B cell (primary cell): Measurements from ENCODE around the gene ZNF521. TPM values are rescaled to one million over a fixed set of nuclear protein-coding genes. Genes with fewer than 3 reads are reported as not detected.

Experiments
- ATAC-seq: fragments of 200-7000 bp; cut with Tn5 transposase; one replicate; pipeline ENCODE4 v1.10.0; 2021; ENCODE audit warnings: low read depth, mild to moderate bottlenecking, moderate number of reproducible peaks, moderate library complexity
- CTCF ChIA-PET: fragments of 350-600 bp; sonication (Branson Sonifier 250); formaldehyde crosslinking; loops from one replicate; lab custom pipeline; 2021; ENCODE audit warnings: antibody characterized with exemption, inconsistent platforms; lab: Charles Lee
- POLR2A ChIA-PET: fragments of 350-600 bp; sonication (Branson Sonifier 250); formaldehyde crosslinking; loops from one replicate; lab custom pipeline; 2021; ENCODE audit warnings: antibody characterized with exemption; lab: Charles Lee
- DNase-seq: peaks from one replicate; pipeline ENCODE4 v3.0.0; 2013
- H2AFZ ChIP-seq: 2 replicates; pipeline ENCODE4 v1.6.1; 2012; ENCODE audit warnings: mild to moderate bottlenecking, low read depth, low read length; ENCODE audit not compliant: insufficient read depth, poor library complexity, severe bottlenecking
- H3K27ac ChIP-seq, 2 donors: 1 replicate in 1 of 2; 2 replicates in 1 of 2; pipeline ENCODE4 v1.5.1; 2012 to 2013; ENCODE audit warnings: low read length in 2 of 2, mild to moderate bottlenecking in 2 of 2, moderate library complexity in 1 of 2
- H3K27me3 ChIP-seq, 4 experiments: fragments of 200-600 bp in 1 of 4; sonication (generic) in 1 of 4; replicated peaks in 1 of 4; 1 replicate in 2 of 4; 2 replicates in 2 of 4; pipeline versions ENCODE4 v1.6.1 to v1.7.0; 2013 to 2016; ENCODE audit warnings: low read length in 3 of 4, mild to moderate bottlenecking in 2 of 4, mixed read lengths in 1 of 4, moderate library complexity in 1 of 4; ENCODE audit not compliant: insufficient read depth in 4 of 4, control insufficient read depth in 3 of 4; ENCODE audit errors: control extremely low read depth in 1 of 4
- H3K36me3 ChIP-seq, 2 experiments: replicated peaks in 1 of 2; 1 replicate in 1 of 2; 2 replicates in 1 of 2; pipeline versions ENCODE4 v1.6.1 to v1.7.1; 2013; ENCODE audit warnings: low read length in 1 of 2; ENCODE audit not compliant: insufficient read depth in 2 of 2, control insufficient read depth in 1 of 2; ENCODE audit errors: control extremely low read depth in 1 of 2, extremely low read depth in 1 of 2
- H3K4me1 ChIP-seq, 2 donors: fragments of 200-600 bp in 1 of 2; sonication (generic) in 1 of 2; 1 replicate in 1 of 2; 2 replicates in 1 of 2; pipeline versions ENCODE4 v1.5.1 to v1.6.1; 2013 to 2017; ENCODE audit warnings: low read length in 2 of 2; ENCODE audit not compliant: control insufficient read depth in 2 of 2, insufficient read depth in 2 of 2
- H3K4me2 ChIP-seq: replicated peaks from 2 replicates; pipeline ENCODE3; 2012; ENCODE audit warnings: mild to moderate bottlenecking, low read depth, low read length; ENCODE audit not compliant: poor library complexity, severe bottlenecking
- H3K4me3 ChIP-seq, 5 experiments: fragments of 200-600 bp in 1 of 5; sonication (generic) in 1 of 5; 1 replicate in 3 of 5; 2 replicates in 2 of 5; pipeline versions ENCODE4 v1.5.1 to v1.7.0; 2011 to 2016; ENCODE audit warnings: low read length in 4 of 5, mild to moderate bottlenecking in 4 of 5, low read depth in 2 of 5, control low read depth in 1 of 5, moderate library complexity in 1 of 5; ENCODE audit not compliant: insufficient read depth in 1 of 5; ENCODE audit errors: control extremely low read depth in 1 of 5, extremely low read depth in 1 of 5
- H3K79me2 ChIP-seq: fragments of 200-600 bp; sonication (generic); one replicate; pipeline ENCODE4 v1.6.0; 2016; ENCODE audit warnings: low read length; ENCODE audit not compliant: control insufficient read depth, insufficient read depth
- H3K9ac ChIP-seq: fragments of 200-600 bp; sonication (generic); 2 replicates; pipeline ENCODE4 v1.6.1; 2017; ENCODE audit warnings: mild to moderate bottlenecking, low read length, moderate library complexity
- H3K9me3 ChIP-seq, 3 donors: one replicate each; pipeline versions ENCODE4 v1.6.1 to v1.7.1; 2013; ENCODE audit warnings: low read length in 2 of 3; ENCODE audit not compliant: control insufficient read depth in 2 of 3, insufficient read depth in 1 of 3; ENCODE audit errors: control extremely low read depth in 1 of 3
- H4K20me1 ChIP-seq: 2 replicates; pipeline ENCODE4 v1.6.0; 2012; ENCODE audit warnings: mild to moderate bottlenecking, low read length; ENCODE audit not compliant: insufficient read depth, control insufficient read depth, poor library complexity, severe bottlenecking
- H3K27ac Mint-ChIP-seq: one replicate; pipeline ENCODE4 v1.8.0; 2021; ENCODE audit warnings: mixed read lengths
- H3K27me3 Mint-ChIP-seq: one replicate; pipeline ENCODE4 v1.8.0; 2021; ENCODE audit warnings: mixed read lengths
- H3K4me1 Mint-ChIP-seq: one replicate; pipeline ENCODE4 v1.8.0; 2021; ENCODE audit warnings: mixed read lengths
- H3K4me3 Mint-ChIP-seq: one replicate; pipeline ENCODE4 v1.8.0; 2021; ENCODE audit warnings: mixed read lengths
- H3K9me3 Mint-ChIP-seq: one replicate; pipeline ENCODE4 v1.8.0; 2022; ENCODE audit warnings: mixed read lengths; ENCODE audit not compliant: insufficient read depth
- CTCF ChIP-seq: fragments of 200-600 bp; IDR thresholded peaks from one replicate; pipeline ENCODE4 v1.8.0; 2022; ENCODE audit warnings: antibody characterized with exemption, mild to moderate bottlenecking
- EZH2 ChIP-seq: IDR thresholded peaks from 2 replicates; pipeline ENCODE4 v1.6.1; 2012; ENCODE audit warnings: borderline replicate concordance, low read depth, mild to moderate bottlenecking, moderate library complexity, low read length; ENCODE audit not compliant: insufficient read depth, poor library complexity, severe bottlenecking
- WGBS: methylation state at CpG from one replicate; pipeline ENCODE4 v1.1.5; 2013; ENCODE audit warnings: missing lambda C conversion rate; ENCODE audit not compliant: insufficient coverage; 5-methylcytosine and 5-hydroxymethylcytosine counted together
- intact Hi-C: fragments of 100-400 bp; cut with micrococcal nuclease; formaldehyde crosslinking; loops from one replicate; pipeline ENCODE4 v1.10.0; 2022
- polyA plus RNA-seq: library from polyadenylated mRNA; depleted of rRNA; stranded (reverse); fragments of >200 nt; gene quantifications from 2 replicates; pipeline ENCODE4 v1.2.3, GENCODE V29; 2012
- total RNA-seq, 2 donors: library from RNA; stranded (reverse); fragments of 120-200 nt in 1 of 2; gene quantifications; 1 replicate in 1 of 2; 2 replicates in 1 of 2; pipeline versions ENCODE4 v1.2.3 to v1.2.4, GENCODE V29; 2013 to 2022

The ZNF521 gene
- total and polyA plus RNA-seq, 2 donors (not counting 1 experiment from before 2014, with no cell fraction given) = 0.04 to 9.0 TPM

GRCh38 chr18:25140962-25141308 lies 211.0 kb downstream of the ZNF521 start:
- no peak overlapping the region for H2AFZ ChIP-seq
- Mint-ChIP-seq H3K4me1 (no peaks in the 10 kb centered on the region), H3K4me3 (no peak overlapping the region), H3K27me3 (peaks cover 8% of the 10 kb centered on the region), H3K9me3 (no peaks in the 10 kb centered on the region), H3K27ac (no peak overlapping the region)
- POLR2A ChIA-PET = no interaction called here
- H3K4me3 ChIP-seq = no peak overlapping the region
- H3K9ac ChIP-seq = no peak overlapping the region
- DNase-seq (no peak), ATAC-seq (no peak)
- H3K4me1 ChIP-seq = no peaks in the 10 kb centered on the region
- CTCF ChIA-PET = no interaction called here
- intact Hi-C loops = no loop called here
- H3K79me2 ChIP-seq = no peaks in the 10 kb centered on the region
- no peaks in the 10 kb centered on the region for H3K27me3 ChIP-seq
- H4K20me1 ChIP-seq = no peaks in the 10 kb centered on the region
- no peaks in the 10 kb centered on the region for H3K9me3 ChIP-seq
- no peak overlapping the region for H3K27ac ChIP-seq
- TF ChIP-seq CTCF (no peak), EZH2 (no peak)
- H3K36me3 ChIP-seq = no peaks in the 10 kb centered on the region
- WGBS = 97% methylated on average over 3 of the region's 4 CpGs
- no peak overlapping the region for H3K4me2 ChIP-seq

- intact Hi-C loops = no loop called here
- TF ChIP-seq CTCF (no peak), EZH2 (no peak)
- Mint-ChIP-seq H3K27ac (no peak overlapping the region), H3K4me3 (no peak overlapping the region), H3K27me3 (peaks cover 8% of the 10 kb centered on the region), H3K4me1 (no peaks in the 10 kb centered on the region), H3K9me3 (no peaks in the 10 kb centered on the region)
- H3K27me3 ChIP-seq = no peaks in the 10 kb centered on the region
- ChIA-PET CTCF (no interaction called here), POLR2A (no interaction called here)
- no peaks in the 10 kb centered on the region for H4K20me1 ChIP-seq
- no peaks in the 10 kb centered on the region for H3K9me3 ChIP-seq
- H3K36me3 ChIP-seq = no peaks in the 10 kb centered on the region
- H3K27ac ChIP-seq = no peak overlapping the region
- H3K4me2 ChIP-seq = no peak overlapping the region
- no peak overlapping the region for H3K9ac ChIP-seq
- 40% methylated on average over 7 of the region's 8 CpGs for WGBS
- DNase-seq (no peak), ATAC-seq (no peak)
- H3K79me2 ChIP-seq = no peaks in the 10 kb centered on the region
- peak overlapping the region; percentile 25 for H2AFZ ChIP-seq
- no peaks in the 10 kb centered on the region for H3K4me1 ChIP-seq
- no peak overlapping the region for H3K4me3 ChIP-seq
Measured at GRCh38 chr18:25140124-25140961, 211.6 kb downstream of the ZNF521 start.
